Testis (tissue), 2 donors: ENCODE data around the gene ATP7B.

Experiments
- POLR2A ChIP-seq: fragments of 450-650 bp; IDR thresholded peaks from one replicate; pipeline ENCODE4 v1.6.1; 2017; ENCODE audit warnings: antibody characterized with exemption, mild to moderate bottlenecking, moderate library complexity
- TF ChIP-seq, protein P1 (sequence below), 3 experiments: fragments of 450-650 bp in 2 of 3; fragments of 200-600 bp in 1 of 3; sonication (generic) in 1 of 3; IDR thresholded peaks; one replicate each; pipeline ENCODE4 v1.5.1; 2016 to 2019; ENCODE audit warnings: antibody characterized with exemption in 3 of 3, mild to moderate bottlenecking in 2 of 3, moderate library complexity in 1 of 3

DNA sequence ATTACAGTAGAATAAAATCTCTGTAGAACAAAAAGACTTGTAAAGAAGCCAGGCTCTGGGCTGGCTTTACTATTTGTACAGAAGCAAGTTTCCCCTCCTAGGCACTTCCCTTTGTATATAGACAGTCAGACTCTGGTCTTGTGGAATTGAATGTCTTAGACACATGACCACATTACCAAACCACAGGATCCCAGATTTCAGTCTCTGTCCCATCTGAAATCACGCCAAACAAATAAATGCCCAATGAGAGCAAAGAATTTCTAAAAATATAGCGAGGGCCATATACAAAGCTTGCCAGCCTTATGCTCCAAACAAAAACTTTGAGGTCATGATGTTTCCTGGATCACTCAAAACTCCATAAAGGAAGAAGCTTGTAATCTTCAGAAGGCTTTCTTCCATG, 125.6 kb downstream of the ATP7B start:
- TF ChIP-seq, protein P1, sequence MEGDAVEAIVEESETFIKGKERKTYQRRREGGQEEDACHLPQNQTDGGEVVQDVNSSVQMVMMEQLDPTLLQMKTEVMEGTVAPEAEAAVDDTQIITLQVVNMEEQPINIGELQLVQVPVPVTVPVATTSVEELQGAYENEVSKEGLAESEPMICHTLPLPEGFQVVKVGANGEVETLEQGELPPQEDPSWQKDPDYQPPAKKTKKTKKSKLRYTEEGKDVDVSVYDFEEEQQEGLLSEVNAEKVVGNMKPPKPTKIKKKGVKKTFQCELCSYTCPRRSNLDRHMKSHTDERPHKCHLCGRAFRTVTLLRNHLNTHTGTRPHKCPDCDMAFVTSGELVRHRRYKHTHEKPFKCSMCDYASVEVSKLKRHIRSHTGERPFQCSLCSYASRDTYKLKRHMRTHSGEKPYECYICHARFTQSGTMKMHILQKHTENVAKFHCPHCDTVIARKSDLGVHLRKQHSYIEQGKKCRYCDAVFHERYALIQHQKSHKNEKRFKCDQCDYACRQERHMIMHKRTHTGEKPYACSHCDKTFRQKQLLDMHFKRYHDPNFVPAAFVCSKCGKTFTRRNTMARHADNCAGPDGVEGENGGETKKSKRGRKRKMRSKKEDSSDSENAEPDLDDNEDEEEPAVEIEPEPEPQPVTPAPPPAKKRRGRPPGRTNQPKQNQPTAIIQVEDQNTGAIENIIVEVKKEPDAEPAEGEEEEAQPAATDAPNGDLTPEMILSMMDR (IDR thresholded peaks at IDR 0.05), result no peak
- TF ChIP-seq POLR2A, result no peak
